CD4-positive, alpha-beta T cell treated with Interleukin-21 for 1 hour (primary cell): ENCODE measurements around the gene WNT6.

Source experiments
- DNase-seq: peaks from one replicate; pipeline ENCODE4 v3.0.0-alpha.2; 2020

Gene WNT6

GRCh38 chr2:218878926-218879761 is 19.5 kb downstream of the WNT6 start:
- no peak for DNase-seq

GRCh38 chr2:218879776-218880101 is 20.1 kb downstream of the WNT6 start:
- DNase-seq = no peak

DNA sequence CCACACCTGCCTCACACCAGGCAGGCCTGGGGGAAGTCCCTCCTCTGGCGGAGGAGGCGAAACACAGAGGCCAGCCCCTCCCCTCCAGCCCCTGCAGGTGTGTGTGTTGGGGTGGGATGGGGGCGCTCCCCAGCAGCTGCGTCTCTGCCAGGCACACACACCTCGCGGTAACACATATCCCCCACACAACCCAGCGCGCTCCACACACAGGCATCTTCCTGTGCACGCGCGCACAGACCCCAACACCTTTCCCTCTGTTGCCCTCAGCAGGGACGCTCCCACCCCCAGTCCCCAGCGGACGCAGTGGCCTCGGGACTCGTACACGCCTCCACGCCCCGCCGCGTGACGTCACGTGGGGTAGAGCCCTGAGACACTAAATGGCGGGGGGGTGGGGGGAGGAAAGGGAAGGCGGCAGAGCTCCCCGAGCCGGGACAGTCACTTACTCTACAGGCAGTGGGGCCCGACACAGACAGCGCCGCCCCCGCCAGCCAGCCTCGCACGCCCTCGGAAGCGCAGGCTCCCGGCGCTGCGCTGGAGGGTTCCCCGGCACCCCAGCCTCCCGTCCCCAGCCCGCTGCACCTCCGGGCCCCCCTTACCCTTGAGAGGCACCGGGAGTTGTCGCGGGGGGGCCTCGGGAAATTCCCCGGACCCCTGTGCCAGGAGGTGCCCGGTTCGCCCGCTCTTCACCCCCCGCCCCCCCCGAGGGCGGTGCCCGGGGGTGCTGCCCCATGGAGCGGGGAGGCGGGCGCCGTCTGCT is 20.7 kb downstream of the WNT6 start, which contains the start of gene WNT10A:
Gene WNT10A (plus strand): TSS at position 751 of the 757 bp plus-strand sequence. CDS start 144 bp downstream, outside the sequence.
- DNase-seq = peak; percentile 89

DNA sequence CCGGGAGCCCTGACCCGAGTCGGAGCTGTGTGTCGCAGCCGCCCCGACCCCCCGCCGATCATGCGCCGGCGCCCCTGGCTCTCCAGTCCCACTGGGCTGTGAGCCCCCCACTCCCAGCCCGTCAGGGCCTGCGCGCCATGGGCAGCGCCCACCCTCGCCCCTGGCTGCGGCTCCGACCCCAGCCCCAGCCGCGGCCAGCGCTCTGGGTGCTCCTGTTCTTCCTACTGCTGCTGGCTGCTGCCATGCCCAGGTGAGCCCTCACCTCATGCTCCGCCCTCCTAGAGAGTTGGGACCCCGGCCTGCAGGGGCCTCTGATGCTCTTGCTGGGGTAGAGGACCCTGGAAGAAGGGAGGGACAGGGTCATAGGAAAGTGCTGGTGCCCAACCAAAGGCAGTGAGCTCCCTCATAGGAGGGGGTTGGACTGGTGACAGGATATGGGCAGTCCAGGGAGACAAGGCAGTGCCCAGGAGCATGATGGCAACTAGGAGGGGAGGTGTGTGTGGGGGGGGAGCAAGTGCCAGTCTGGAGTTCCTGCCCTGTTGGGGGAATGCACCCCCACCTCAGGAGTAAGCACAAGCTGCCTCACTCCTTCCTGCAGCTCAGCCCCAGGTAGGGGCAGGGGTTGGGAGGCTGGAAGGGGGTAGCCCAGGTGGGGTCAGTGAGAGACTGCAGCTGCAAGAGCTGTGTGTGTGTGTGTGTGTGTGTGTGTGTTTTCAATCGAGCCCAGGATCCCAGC is 21.4 kb downstream of the WNT6 start:
- no peak for DNase-seq

- no peak for DNase-seq
Observed at GRCh38 chr2:218881744-218882460, 22.3 kb downstream of the WNT6 start.

- DNase-seq = no peak
Observed at GRCh38 chr2:218882461-218882816, 22.8 kb downstream of the WNT6 start.

DNA sequence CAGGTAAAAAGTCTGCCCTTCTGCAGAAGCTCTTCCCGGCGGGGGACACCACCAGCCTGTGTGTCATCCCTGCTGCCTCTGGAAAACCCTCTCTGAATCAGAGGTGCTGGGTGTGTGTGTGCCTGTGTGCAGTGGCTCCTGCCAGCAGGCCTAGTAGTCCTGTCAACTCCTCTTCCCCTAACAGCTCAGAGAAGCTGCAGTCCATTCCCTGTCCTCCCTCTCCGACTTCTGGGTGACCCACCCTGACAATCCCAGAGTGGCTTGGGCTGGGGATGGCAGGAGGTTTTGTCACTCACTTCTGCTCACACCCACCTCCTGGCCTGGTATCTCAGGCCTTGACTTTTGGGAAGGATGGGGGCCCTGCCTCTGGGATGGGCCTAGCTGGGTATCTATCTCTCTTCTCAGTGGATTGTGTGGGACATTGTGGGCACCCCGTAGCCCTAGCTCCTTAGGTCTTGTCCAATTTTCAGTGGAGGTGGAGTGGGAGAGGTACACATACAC is 23.3 kb downstream of the WNT6 start:
- DNase-seq = no peak

- peak; percentile 57 for DNase-seq
Observed at GRCh38 chr2:218883491-218884490, 24.2 kb downstream of the WNT6 start.

DNA sequence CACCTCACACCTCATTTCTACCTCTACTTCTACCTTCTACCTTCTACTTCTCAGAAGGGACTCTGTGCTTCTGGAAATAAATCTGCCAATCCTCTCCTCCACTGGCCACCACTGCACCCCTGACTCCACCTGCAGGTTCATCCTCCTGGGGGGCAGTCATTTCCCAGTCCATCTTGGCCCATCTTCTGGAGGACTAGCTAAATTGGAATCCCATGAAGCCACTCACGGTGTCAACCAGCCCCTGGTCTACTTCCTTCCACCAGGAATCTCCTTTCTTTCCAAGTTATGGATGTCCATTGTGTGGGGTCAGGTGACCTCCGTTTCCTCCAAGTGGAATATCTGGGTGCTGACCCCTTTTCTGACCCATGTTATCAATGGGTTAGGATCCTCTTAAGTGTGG is 24.9 kb downstream of the WNT6 start:
- no peak for DNase-seq

DNA sequence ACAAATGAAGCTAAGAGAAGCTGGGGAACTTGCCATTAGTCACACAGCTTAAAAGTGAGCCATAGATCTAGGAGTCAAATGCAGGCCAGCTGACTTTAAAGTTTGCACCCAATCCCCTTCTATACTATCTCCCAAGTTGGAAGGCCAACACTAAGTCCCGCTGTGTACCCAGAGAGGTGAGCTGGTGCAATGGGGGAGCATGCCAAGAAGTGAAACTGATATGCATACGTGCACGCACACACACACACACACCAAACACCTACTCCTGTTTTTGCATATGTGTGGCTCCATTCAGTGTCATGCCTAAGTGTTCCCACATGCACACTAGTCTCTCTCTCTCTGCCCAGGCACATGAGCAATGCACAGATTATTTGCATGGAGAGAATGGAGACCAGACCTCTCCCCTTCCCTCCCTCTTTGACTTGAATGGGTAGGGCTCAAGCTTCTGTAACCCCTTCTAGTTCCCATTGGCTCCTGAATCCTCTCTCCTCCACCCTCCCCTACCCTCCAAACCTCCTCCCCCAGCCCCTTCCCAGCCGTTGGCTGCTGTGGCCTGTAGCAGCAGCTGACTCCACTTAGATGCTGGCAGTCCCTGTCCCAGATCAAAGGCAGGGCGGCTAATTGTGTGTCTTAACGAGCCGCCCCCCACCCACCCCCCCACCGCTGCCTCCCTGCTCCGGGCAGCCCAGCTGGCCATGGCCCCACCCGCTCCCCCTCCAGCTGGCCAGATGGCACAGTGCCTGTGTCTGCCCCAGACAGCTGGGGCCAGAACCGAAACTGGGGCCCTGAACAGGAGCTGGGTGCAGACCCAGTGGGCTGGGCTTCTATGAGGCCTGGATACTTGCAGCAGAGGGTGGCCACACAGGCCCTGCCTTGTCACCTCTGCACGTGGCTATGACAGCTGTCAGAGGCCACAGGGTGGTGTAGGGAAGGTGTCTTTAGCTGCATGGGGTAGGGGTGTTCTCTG is 26.7 kb downstream of the WNT6 start:
- DNase-seq = no peak

- DNase-seq = no peak
Observed at GRCh38 chr2:218887079-218887478, 27.5 kb downstream of the WNT6 start.

DNA sequence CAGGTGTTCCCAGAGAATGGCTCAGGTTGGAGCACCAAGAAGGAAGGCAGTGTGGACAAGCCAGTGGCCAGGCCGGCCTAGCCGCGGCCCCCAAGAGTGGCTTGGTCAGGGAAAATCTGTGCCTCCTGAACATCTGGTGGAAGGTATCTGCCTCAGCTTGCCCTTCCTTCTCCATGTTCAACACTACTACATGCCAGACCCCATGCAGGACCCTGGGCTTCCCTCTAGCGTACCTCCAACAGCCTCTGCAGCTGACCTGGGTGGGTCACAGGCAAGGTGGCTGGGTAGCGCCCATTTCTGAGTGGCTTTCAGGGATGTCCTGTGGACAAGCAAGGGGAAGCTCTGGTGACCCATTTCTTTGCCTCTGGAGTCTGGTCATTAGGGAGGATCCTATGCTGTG is 28.7 kb downstream of the WNT6 start:
- no peak for DNase-seq

DNA sequence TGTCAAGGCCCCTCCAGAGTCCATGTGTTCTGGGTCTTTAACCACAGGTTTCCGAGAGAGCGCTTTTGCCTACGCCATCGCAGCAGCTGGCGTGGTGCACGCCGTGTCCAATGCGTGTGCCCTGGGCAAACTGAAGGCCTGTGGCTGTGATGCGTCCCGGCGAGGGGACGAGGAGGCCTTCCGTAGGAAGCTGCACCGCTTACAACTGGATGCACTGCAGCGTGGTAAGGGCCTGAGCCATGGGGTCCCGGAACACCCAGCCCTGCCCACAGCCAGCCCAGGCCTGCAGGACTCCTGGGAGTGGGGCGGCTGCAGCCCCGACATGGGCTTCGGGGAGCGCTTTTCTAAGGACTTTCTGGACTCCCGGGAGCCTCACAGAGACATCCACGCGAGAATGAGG is 30.3 kb downstream of the WNT6 start:
- DNase-seq = no peak

DNA sequence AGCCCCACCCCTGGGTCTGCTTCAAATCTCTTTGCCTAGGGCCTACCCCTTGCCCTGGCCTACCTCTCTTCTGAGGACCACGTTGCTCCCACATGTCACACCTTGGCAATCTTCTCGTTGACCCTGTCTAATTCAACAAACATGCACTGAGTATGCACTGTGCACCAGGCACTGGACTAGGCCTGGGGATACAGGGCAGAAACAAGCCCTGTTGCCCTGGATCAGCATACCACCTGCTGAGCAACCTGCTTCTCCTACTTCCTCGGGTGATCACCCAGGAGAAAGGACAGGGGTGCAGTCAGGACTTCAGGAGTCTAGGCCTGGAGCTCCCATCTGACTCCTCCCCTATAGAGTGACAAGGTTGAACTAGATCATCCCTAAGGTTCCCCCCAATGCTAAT is 30.8 kb downstream of the WNT6 start:
- no peak for DNase-seq

DNA sequence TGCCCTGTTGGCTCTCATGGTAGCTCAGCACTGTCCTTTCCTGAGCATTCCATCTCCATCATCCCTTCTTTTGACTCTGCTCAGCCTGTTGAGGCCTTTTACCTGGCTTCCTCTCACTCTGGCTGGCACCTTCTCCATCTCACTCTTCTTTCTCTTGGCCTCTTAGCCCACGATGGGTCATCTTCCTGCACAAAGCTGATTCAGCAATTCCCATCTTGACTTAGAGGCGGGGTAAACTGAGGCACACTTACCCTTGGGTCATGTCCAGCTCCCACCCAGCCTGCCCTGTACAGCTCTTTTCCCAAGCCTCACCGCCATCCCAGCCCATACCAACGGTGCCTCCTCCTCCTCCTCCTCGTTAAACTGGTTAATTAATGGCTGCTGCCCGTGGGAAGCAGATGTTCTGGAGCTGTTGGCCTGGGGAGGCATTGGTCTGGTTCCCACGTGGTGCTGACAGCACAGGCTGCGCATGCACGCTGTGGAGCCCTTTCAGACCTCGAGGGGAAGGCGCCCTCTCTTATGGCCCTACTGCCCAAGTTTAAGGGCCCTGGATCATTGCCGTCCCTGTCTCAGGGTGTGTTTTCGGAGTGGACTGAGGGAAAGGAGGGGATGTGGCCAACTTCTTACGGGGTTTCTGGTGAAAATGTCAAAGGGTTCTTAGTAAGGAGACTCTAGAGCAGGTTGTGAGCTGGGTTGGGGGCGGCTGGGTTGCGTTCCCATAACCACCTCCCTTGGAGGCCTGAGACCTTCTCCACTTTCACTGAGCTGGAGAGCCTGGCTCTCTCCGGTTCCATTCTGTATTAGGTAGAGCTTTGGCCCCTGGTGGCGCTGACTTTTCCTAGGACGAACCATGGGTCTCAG is 31.9 kb downstream of the WNT6 start:
- no peak for DNase-seq

GRCh38 chr2:218892693-218893348 is 33.2 kb downstream of the WNT6 start:
- peak; percentile 87 for DNase-seq

- no peak for DNase-seq
Observed at GRCh38 chr2:218893349-218894150, 33.9 kb downstream of the WNT6 start.
